GM12891 (cell line): ENCODE data around the gene PRKCE.

Experiments
- DNase-seq: peaks from one replicate; pipeline ENCODE4 v3.0.0; 2011; ENCODE audit warnings: low spot score; ENCODE audit not compliant: insufficient read length
- FAIRE-seq: peaks from 2 replicates; lab custom pipeline; 2011; peaks lifted over from hg19 to GRCh38; lab: Jason Lieb, UNC
- PAX5 ChIP-seq: IDR thresholded peaks from 2 replicates; pipeline ENCODE4 v1.6.1; 2011; ENCODE audit warnings: low read length, moderate library complexity, mild to moderate bottlenecking; ENCODE audit not compliant: insufficient read depth, severe bottlenecking
- POLR2A ChIP-seq: IDR thresholded peaks from 2 replicates; pipeline ENCODE4 v1.6.1; 2011; ENCODE audit warnings: low read depth, low read length, control low read depth
- POLR2AphosphoS5 ChIP-seq: IDR thresholded peaks from 2 replicates; pipeline ENCODE4 v1.6.1; 2011; ENCODE audit warnings: low read depth, low read length, control low read depth
- POU2F2 ChIP-seq: IDR thresholded peaks from 2 replicates; pipeline ENCODE4 v1.6.1; 2011; ENCODE audit warnings: low read depth, mild to moderate bottlenecking, control low read depth, low read length, moderate library complexity
- SPI1 ChIP-seq: IDR thresholded peaks from 2 replicates; pipeline ENCODE4 v1.6.1; 2011; ENCODE audit warnings: low read depth, low read length, control low read depth
- TAF1 ChIP-seq: IDR thresholded peaks from 2 replicates; pipeline ENCODE4 v1.6.1; 2011; ENCODE audit warnings: low read depth, low read length, control low read depth

Gene PRKCE

GRCh38 chr2:45804987-45805755, 153.7 kb downstream of the PRKCE start:
- TF ChIP-seq POLR2AphosphoS5 (no peak), TAF1 (no peak), PAX5 (no peak), POU2F2 (no peak), POLR2A (no peak), SPI1 (no peak)
- FAIRE-seq (no peak), DNase-seq (no peak)

- DNase-seq (no peak), FAIRE-seq (peak; percentile 61)
- TF ChIP-seq TAF1 (no peak), PAX5 (no peak), POU2F2 (no peak), SPI1 (no peak), POLR2A (no peak), POLR2AphosphoS5 (no peak)
Measured at GRCh38 chr2:45806563-45807358, 155.3 kb downstream of the PRKCE start.

GRCh38 chr2:45808294-45808800, 156.9 kb downstream of the PRKCE start:
- TF ChIP-seq SPI1: no peak
- no peak for TF ChIP-seq PAX5
- no peak for TF ChIP-seq TAF1
- no peak for TF ChIP-seq POLR2A
- TF ChIP-seq POLR2AphosphoS5: no peak
- TF ChIP-seq POU2F2: no peak
- DNase-seq (no peak), FAIRE-seq (no peak)

GRCh38 chr2:45809205-45809604, 157.7 kb downstream of the PRKCE start:
- FAIRE-seq (no peak), DNase-seq (no peak)
- TF ChIP-seq POU2F2 (no peak), SPI1 (no peak), PAX5 (no peak), POLR2A (no peak), POLR2AphosphoS5 (no peak), TAF1 (no peak)

- DNase-seq (no peak), FAIRE-seq (no peak)
Measured at GRCh38 chr2:45812011-45812500, 160.6 kb downstream of the PRKCE start.

GRCh38 chr2:45813003-45813941, 161.8 kb downstream of the PRKCE start:
- no peak for FAIRE-seq
- DNase-seq: no peak
- TF ChIP-seq POLR2A: no peak

More at GRCh38 chr2:45812011-45812500, 160.6 kb downstream of the PRKCE start:
- TF ChIP-seq POLR2A (no peak), SPI1 (no peak), PAX5 (no peak), POU2F2 (no peak), POLR2AphosphoS5 (no peak), TAF1 (no peak)

GRCh38 chr2:45814488-45814887, 163.0 kb downstream of the PRKCE start:
- FAIRE-seq (no peak), DNase-seq (no peak)
- no peak for TF ChIP-seq TAF1
- no peak for TF ChIP-seq PAX5
- TF ChIP-seq POLR2AphosphoS5: no peak
- no peak for TF ChIP-seq SPI1
- TF ChIP-seq POU2F2: no peak
- TF ChIP-seq POLR2A: no peak

- FAIRE-seq (no peak), DNase-seq (no peak)
- TF ChIP-seq TAF1: no peak
- no peak for TF ChIP-seq POU2F2
- TF ChIP-seq SPI1: no peak
- no peak for TF ChIP-seq PAX5
- TF ChIP-seq POLR2AphosphoS5: no peak
- no peak for TF ChIP-seq POLR2A
Measured at GRCh38 chr2:45814951-45815621, 163.6 kb downstream of the PRKCE start.

- TF ChIP-seq PAX5 (no peak), POLR2AphosphoS5 (no peak)
- no peak for FAIRE-seq
- no peak for DNase-seq
Measured at GRCh38 chr2:45816272-45816671, 164.8 kb downstream of the PRKCE start.
